DMS153 treated with DMSO at 0.1 percent for 48 hours (cell line): ENCODE results near the gene PPP2R2C.

Experiments used
- DNase-seq: peaks from one replicate; lab custom pipeline; 2025; ENCODE audit not compliant: unreplicated experiment; lab: John Stamatoyannopoulos, UW

PPP2R2C gene

GRCh38 chr4:6449746-6450369, 22.6 kb downstream of the PPP2R2C start:
- no peak for DNase-seq

- no peak for DNase-seq
Observed at GRCh38 chr4:6449335-6449734, 23.1 kb downstream of the PPP2R2C start.

GRCh38 chr4:6448476-6449170, 23.8 kb downstream of the PPP2R2C start:
- no peak for DNase-seq

GRCh38 chr4:6447672-6448171, 24.7 kb downstream of the PPP2R2C start:
- DNase-seq: no peak

GRCh38 chr4:6446538-6447451, 25.6 kb downstream of the PPP2R2C start:
- no peak for DNase-seq

GRCh38 chr4:6446130-6446482, 26.3 kb downstream of the PPP2R2C start:
- no peak for DNase-seq

GRCh38 chr4:6445403-6446129, 26.8 kb downstream of the PPP2R2C start:
- no peak for DNase-seq

GRCh38 chr4:6444582-6444981, 27.8 kb downstream of the PPP2R2C start:
- no peak for DNase-seq

GRCh38 chr4:6443035-6444023, 29.1 kb downstream of the PPP2R2C start:
- DNase-seq: no peak

- DNase-seq: no peak
Observed at GRCh38 chr4:6442555-6442954, 29.9 kb downstream of the PPP2R2C start.

- no peak for DNase-seq
Observed at GRCh38 chr4:6441758-6442157, 30.7 kb downstream of the PPP2R2C start.

GRCh38 chr4:6441202-6441582, 31.2 kb downstream of the PPP2R2C start:
- DNase-seq: no peak

- no peak for DNase-seq
Observed at GRCh38 chr4:6440506-6441201, 31.8 kb downstream of the PPP2R2C start.

- DNase-seq: no peak
Observed at GRCh38 chr4:6439120-6439762, 33.2 kb downstream of the PPP2R2C start.

- DNase-seq: no peak
Observed at GRCh38 chr4:6437826-6438238, 34.6 kb downstream of the PPP2R2C start.

- no peak for DNase-seq
Observed at GRCh38 chr4:6435010-6435409, 37.4 kb downstream of the PPP2R2C start.

- DNase-seq: no peak
Observed at GRCh38 chr4:6430927-6431326, 41.5 kb downstream of the PPP2R2C start.

GRCh38 chr4:6427439-6428090, 44.8 kb downstream of the PPP2R2C start:
- no peak for DNase-seq
